ENCODE measurements around the gene PCNP. TPM values are rescaled to one million over a fixed set of nuclear protein-coding genes. Genes with fewer than 3 reads are reported as not detected.

The PCNP gene
- total RNA-seq, 2 donors from 2014 or later = 78.9 to 131 TPM

- no peak for DNase-seq (ENCODE audit: low spot score)
- TF ChIP-seq CTCF (IDR thresholded peaks at IDR 0.05) = no peak
- ATAC-seq (ENCODE audit: insufficient number of reproducible peaks, low FRiP score, low read depth) = no peak
Measured at GRCh38 chr3:101617478-101617877, 43.5 kb downstream of the PCNP start.

GRCh38 chr3:101618726-101619125 lies 44.7 kb downstream of the PCNP start:
- Histone ChIP-seq H3K4me1 (ENCODE audit: control insufficient read depth in 1 of 2, low read depth in 2 of 2) (no peaks in the 10 kb centered on the region), H3K27ac (no peak overlapping the region), H3K36me3 (no peaks in the 10 kb centered on the region), H3K9me3 (no peaks in the 10 kb centered on the region), H3K4me3 (no peak overlapping the region), H3K27me3 (replicated peaks; ENCODE audit: insufficient read depth) (no peaks in the 10 kb centered on the region)
- TF ChIP-seq CTCF (IDR thresholded peaks at IDR 0.05) = no peak
- DNase-seq (ENCODE audit: low spot score) = no peak
- no peak for ATAC-seq (ENCODE audit: insufficient number of reproducible peaks, low FRiP score, low read depth)

More at GRCh38 chr3:101617478-101617877, 43.5 kb downstream of the PCNP start:
- H3K27me3 ChIP-seq (replicated peaks; ENCODE audit: insufficient read depth) = no peaks in the 10 kb centered on the region
- H3K9me3 ChIP-seq = no peaks in the 10 kb centered on the region
- H3K27ac ChIP-seq = no peak overlapping the region
- no peaks in the 10 kb centered on the region for H3K4me1 ChIP-seq (ENCODE audit: control insufficient read depth in 1 of 2, low read depth in 2 of 2)
- no peak overlapping the region for H3K4me3 ChIP-seq
- no peaks in the 10 kb centered on the region for H3K36me3 ChIP-seq

GRCh38 chr3:101619734-101620133 lies 45.8 kb downstream of the PCNP start:
- H3K27ac ChIP-seq = no peak overlapping the region
- TF ChIP-seq CTCF (IDR thresholded peaks at IDR 0.05) = no peak
- ATAC-seq (ENCODE audit: insufficient number of reproducible peaks, low FRiP score, low read depth) = no peak
- no peaks in the 10 kb centered on the region for H3K36me3 ChIP-seq
- no peak for DNase-seq (ENCODE audit: low spot score)
- H3K9me3 ChIP-seq = no peaks in the 10 kb centered on the region
- H3K4me1 ChIP-seq (ENCODE audit: control insufficient read depth in 1 of 2, low read depth in 2 of 2) = no peaks in the 10 kb centered on the region
- H3K4me3 ChIP-seq = no peak overlapping the region
- H3K27me3 ChIP-seq (replicated peaks; ENCODE audit: insufficient read depth) = no peaks in the 10 kb centered on the region

- DNase-seq (ENCODE audit: low spot score) (no peak), ATAC-seq (ENCODE audit: insufficient number of reproducible peaks, low FRiP score, low read depth) (no peak)
- Histone ChIP-seq H3K9me3 (no peaks in the 10 kb centered on the region), H3K4me1 (ENCODE audit: control insufficient read depth in 1 of 2, low read depth in 2 of 2) (no peaks in the 10 kb centered on the region), H3K4me3 (no peak overlapping the region), H3K36me3 (no peaks in the 10 kb centered on the region), H3K27me3 (replicated peaks; ENCODE audit: insufficient read depth) (no peaks in the 10 kb centered on the region), H3K27ac (no peak overlapping the region)
- TF ChIP-seq CTCF (IDR thresholded peaks at IDR 0.05) = no peak
Measured at GRCh38 chr3:101623656-101624055, 49.7 kb downstream of the PCNP start.

GRCh38 chr3:101624857-101625256 lies 50.9 kb downstream of the PCNP start:
- H3K4me1 ChIP-seq (ENCODE audit: control insufficient read depth in 1 of 2, low read depth in 2 of 2) = no peaks in the 10 kb centered on the region
- no peak overlapping the region for H3K4me3 ChIP-seq
- DNase-seq (ENCODE audit: low spot score) = no peak
- H3K27ac ChIP-seq = no peak overlapping the region
- H3K9me3 ChIP-seq = no peaks in the 10 kb centered on the region
- H3K36me3 ChIP-seq = no peaks in the 10 kb centered on the region
- no peaks in the 10 kb centered on the region for H3K27me3 ChIP-seq (replicated peaks; ENCODE audit: insufficient read depth)
- ATAC-seq (ENCODE audit: insufficient number of reproducible peaks, low FRiP score, low read depth) = no peak
- TF ChIP-seq CTCF (IDR thresholded peaks at IDR 0.05) = no peak

Measured in thoracic aorta (tissue), 2 donors.